ENCODE results near the gene VRK2.

- TF ChIP-seq, protein P1, sequence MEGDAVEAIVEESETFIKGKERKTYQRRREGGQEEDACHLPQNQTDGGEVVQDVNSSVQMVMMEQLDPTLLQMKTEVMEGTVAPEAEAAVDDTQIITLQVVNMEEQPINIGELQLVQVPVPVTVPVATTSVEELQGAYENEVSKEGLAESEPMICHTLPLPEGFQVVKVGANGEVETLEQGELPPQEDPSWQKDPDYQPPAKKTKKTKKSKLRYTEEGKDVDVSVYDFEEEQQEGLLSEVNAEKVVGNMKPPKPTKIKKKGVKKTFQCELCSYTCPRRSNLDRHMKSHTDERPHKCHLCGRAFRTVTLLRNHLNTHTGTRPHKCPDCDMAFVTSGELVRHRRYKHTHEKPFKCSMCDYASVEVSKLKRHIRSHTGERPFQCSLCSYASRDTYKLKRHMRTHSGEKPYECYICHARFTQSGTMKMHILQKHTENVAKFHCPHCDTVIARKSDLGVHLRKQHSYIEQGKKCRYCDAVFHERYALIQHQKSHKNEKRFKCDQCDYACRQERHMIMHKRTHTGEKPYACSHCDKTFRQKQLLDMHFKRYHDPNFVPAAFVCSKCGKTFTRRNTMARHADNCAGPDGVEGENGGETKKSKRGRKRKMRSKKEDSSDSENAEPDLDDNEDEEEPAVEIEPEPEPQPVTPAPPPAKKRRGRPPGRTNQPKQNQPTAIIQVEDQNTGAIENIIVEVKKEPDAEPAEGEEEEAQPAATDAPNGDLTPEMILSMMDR (IDR thresholded peaks at IDR 0.05; ENCODE audit: borderline replicate concordance, extremely low read depth, low read length, poor library complexity, severe bottlenecking) = no peak
- TF ChIP-seq EZH2 (IDR thresholded peaks at IDR 0.05; ENCODE audit: borderline replicate concordance, low read depth, low read length, severe bottlenecking) = no peak
Measured at GRCh38 chr2:58064086-58064485, 17.5 kb downstream of the VRK2 start.

All from DND-41 (cell line).